ENCODE data around the gene IPPK. TPM values are rescaled to one million over a fixed set of nuclear protein-coding genes. Genes with fewer than 3 reads are reported as not detected.

Gene IPPK
- total RNA-seq, 2 experiments from 2014 or later, result 12.5 to 15.8 TPM

- H3K9me3 Mint-ChIP-seq, result no peaks in the 10 kb centered on the region
- POLR2A ChIA-PET, result no interaction called here
- peaks cover 45% of the 10 kb centered on the region for H3K36me3 Mint-ChIP-seq (ENCODE audit: low read depth)
- intact Hi-C loops (cut with micrococcal nuclease), result loop anchor here (10.0 kb wide), 1 partner anchor 310 kb away; the partner anchor contains the start of genes CENPP and NOL8
- H3K4me1 Mint-ChIP-seq (ENCODE audit: low read depth), result peaks cover 14% of the 10 kb centered on the region
- TF ChIP-seq, protein P1, sequence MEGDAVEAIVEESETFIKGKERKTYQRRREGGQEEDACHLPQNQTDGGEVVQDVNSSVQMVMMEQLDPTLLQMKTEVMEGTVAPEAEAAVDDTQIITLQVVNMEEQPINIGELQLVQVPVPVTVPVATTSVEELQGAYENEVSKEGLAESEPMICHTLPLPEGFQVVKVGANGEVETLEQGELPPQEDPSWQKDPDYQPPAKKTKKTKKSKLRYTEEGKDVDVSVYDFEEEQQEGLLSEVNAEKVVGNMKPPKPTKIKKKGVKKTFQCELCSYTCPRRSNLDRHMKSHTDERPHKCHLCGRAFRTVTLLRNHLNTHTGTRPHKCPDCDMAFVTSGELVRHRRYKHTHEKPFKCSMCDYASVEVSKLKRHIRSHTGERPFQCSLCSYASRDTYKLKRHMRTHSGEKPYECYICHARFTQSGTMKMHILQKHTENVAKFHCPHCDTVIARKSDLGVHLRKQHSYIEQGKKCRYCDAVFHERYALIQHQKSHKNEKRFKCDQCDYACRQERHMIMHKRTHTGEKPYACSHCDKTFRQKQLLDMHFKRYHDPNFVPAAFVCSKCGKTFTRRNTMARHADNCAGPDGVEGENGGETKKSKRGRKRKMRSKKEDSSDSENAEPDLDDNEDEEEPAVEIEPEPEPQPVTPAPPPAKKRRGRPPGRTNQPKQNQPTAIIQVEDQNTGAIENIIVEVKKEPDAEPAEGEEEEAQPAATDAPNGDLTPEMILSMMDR (IDR thresholded peaks at IDR 0.05), result peak; percentile 74
- no peak overlapping the region for H3K4me3 Mint-ChIP-seq
- DNase-seq (peak; percentile 80), ATAC-seq (peak; percentile 52)
- H3K27me3 Mint-ChIP-seq, result no peaks in the 10 kb centered on the region
- no peak overlapping the region for H3K27ac Mint-ChIP-seq
- CTCF ChIA-PET, result interaction anchor here (0.7 to 2.5 kb wide), 9 partner anchors 10 to 495 kb away, joined by 3 to 14 read pairs (median 3); partner anchors contain the start of gene IPPK
These were observed 35.0 kb downstream of the IPPK start for GRCh38 chr9:92634712-92635605.

GRCh38 chr9:92633614-92634278 is 36.2 kb downstream of the IPPK start:
- ChIA-PET CTCF (interaction anchor here (0.9 to 2.5 kb wide), 8 partner anchors 11 to 494 kb away, joined by 3 to 14 read pairs (median 4); partner anchors contain the start of gene IPPK), POLR2A (no interaction called here)
- DNase-seq, result no peak
- TF ChIP-seq, protein P1 (IDR thresholded peaks at IDR 0.05), result no peak
- no peak for ATAC-seq
- no peaks in the 10 kb centered on the region for H3K9me3 Mint-ChIP-seq
- intact Hi-C loops (cut with micrococcal nuclease), result loop anchor here (10.0 kb wide), 1 partner anchor 309 kb away; the partner anchor contains the start of genes CENPP and NOL8
- H3K27me3 Mint-ChIP-seq, result no peaks in the 10 kb centered on the region
- H3K4me1 Mint-ChIP-seq (ENCODE audit: low read depth), result peaks cover 14% of the 10 kb centered on the region
- no peak overlapping the region for H3K4me3 Mint-ChIP-seq
- no peak overlapping the region for H3K27ac Mint-ChIP-seq
- peaks cover 47% of the 10 kb centered on the region for H3K36me3 Mint-ChIP-seq (ENCODE audit: low read depth)

DNA sequence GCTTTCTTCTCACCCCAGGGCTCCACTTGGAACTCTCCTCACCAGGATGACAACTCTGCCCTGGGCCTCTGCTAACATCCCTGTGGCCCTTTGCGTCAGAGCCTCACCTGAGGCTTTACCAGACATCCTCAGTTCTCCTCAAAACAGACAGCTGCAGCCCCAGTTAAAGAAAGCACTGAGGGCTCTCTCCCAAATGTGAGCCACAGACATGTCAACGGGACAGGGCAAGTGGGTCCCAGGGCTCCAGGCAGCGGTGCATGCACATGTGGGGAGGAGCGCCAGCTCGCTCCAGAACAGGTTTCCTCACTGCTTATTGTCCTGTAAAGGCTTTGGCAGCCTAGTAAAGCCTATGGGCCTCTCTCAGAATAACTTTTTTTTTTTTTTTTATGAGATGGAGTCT is 37.3 kb downstream of the IPPK start:
- ChIA-PET CTCF (interaction anchor here (1.4 to 2.5 kb wide), 2 partner anchors 492 to 493 kb away, joined by 6 to 14 read pairs; no protein-coding TSS in a partner anchor), POLR2A (no interaction called here)
- H3K4me3 Mint-ChIP-seq, result no peak overlapping the region
- no peak for DNase-seq
- intact Hi-C loops (cut with micrococcal nuclease), result loop anchor here (10.0 kb wide), 1 partner anchor 308 kb away; the partner anchor contains the start of genes CENPP and NOL8
- no peaks in the 10 kb centered on the region for H3K27me3 Mint-ChIP-seq
- peak overlapping the region; percentile 8 for H3K27ac Mint-ChIP-seq
- H3K36me3 Mint-ChIP-seq (ENCODE audit: low read depth), result peaks cover 51% of the 10 kb centered on the region
- TF ChIP-seq, protein P1 (IDR thresholded peaks at IDR 0.05), result no peak
- no peaks in the 10 kb centered on the region for H3K9me3 Mint-ChIP-seq
- H3K4me1 Mint-ChIP-seq (ENCODE audit: low read depth), result peaks cover 14% of the 10 kb centered on the region
- no peak for ATAC-seq

DNA sequence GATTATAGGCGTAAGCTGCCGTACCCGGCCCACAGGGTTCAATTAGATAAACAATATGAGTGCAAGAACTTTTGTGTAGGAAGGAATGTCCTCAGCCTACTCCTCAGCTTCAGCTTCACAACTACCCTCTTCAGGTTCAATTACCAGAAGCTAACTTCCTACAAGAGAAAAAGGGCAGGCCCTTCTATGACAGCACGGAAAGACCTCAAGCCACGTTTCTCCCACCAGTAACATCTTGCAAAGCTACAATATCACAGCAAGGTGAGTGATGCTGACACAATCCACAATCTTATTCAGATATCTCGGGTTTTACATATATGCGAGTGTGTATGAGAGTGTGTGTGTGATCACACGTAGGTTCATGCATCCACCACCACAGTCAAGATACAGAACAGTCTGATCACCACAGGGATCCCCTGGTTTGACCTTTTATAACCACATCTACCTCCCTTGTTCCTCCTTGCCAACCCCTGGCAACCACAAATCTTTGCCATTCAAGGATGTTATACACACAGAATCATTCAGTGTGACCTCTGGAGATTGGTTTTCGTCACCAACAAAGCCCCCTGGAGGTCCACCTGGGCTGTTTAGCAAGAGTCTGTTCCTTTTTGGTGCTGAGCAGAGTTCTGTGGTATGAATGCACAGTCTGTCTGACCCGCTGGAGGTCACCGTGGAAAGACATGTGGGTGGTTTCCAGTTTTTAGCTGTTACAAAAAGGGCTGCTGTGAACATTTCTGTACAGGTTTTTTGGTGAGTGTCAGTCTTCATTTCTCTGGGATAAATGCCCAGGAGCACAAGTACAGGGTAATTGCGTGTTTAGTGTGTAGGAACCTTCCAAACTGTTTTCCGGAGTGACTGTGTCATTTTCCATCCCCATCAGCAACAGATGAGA is 38.2 kb downstream of the IPPK start:
- DNase-seq, result peak; percentile 71
- TF ChIP-seq, protein P1 (IDR thresholded peaks at IDR 0.05), result no peak
- peak; percentile 88 for ATAC-seq
- H3K27ac Mint-ChIP-seq, result peak overlapping the region; percentile 77
- no peaks in the 10 kb centered on the region for H3K27me3 Mint-ChIP-seq
- no peak overlapping the region for H3K4me3 Mint-ChIP-seq
- POLR2A ChIA-PET, result no interaction called here
- CTCF ChIA-PET, result interaction anchor here (1.4 to 1.5 kb wide), 2 partner anchors 159 to 491 kb away, joined by 5 to 6 read pairs; no protein-coding TSS in a partner anchor
- H3K4me1 Mint-ChIP-seq (ENCODE audit: low read depth), result peaks cover 14% of the 10 kb centered on the region
- intact Hi-C loops (cut with micrococcal nuclease), result loop anchor here (10.0 kb wide), 1 partner anchor 307 kb away; the partner anchor contains the start of genes CENPP and NOL8
- H3K9me3 Mint-ChIP-seq, result no peaks in the 10 kb centered on the region
- H3K36me3 Mint-ChIP-seq (ENCODE audit: low read depth), result peaks cover 47% of the 10 kb centered on the region

Measured in activated CD8-positive, alpha-beta T cell treated with anti-CD3 and anti-CD28 coated beads for 36 hours (primary cell).